Measurements from ENCODE around the gene ELMO1.

ELMO1 gene

DNA sequence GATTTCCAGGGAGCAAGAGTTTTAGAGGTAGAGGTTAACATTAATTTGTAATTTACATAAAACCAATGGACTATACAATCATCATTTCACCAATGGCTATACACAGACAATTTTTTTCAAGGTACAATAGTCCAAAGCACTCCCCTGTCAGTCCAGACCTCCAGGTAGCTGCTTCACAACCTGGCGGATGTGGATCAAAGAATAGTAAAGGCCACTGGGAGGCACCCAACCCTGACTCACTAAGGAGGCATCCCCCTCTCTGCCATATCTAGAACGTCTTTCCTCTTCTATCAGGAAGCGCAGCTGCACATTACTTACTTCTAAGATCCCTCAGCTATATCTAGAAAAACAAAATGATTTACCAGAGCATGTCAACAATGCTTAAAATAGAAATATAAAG is 506.6 kb downstream of the ELMO1 start:
- CTCF ChIA-PET: no interaction called here
- TF ChIP-seq FOXM1 (IDR thresholded peaks at IDR 0.05; ENCODE audit: borderline replicate concordance) (no peak), ZNF384 (IDR thresholded peaks at IDR 0.05) (no peak), ARNT (IDR thresholded peaks at IDR 0.05) (no peak), SUZ12 (IDR thresholded peaks at IDR 0.05) (no peak), FOXK2 (IDR thresholded peaks at IDR 0.05) (no peak)
- DNase-seq (ENCODE audit: extremely low spot score): no peak
- POLR2A ChIA-PET: no interaction called here

DNA sequence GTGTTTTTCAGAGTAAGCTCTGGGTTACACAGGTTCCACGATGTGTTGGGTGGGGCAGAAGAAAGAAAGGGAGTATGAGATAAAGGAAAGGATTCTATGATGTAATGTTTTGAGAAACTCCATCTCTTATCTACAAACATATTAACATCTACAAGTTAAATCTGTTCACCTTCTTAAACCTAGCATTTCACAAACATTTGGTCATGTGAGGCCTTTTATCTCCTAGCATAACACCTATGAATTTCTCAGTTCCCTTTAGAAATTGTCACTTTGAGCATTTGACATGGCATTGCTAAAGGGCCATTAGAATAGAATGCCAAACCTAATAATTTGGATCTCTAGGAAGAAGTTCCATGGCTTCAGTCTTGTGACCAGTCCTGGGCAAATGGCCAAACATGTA is 507.3 kb downstream of the ELMO1 start:
- TF ChIP-seq CTBP1 (IDR thresholded peaks at IDR 0.05; ENCODE audit: borderline replicate concordance) (no peak), SUZ12 (IDR thresholded peaks at IDR 0.05) (no peak), FOXM1 (IDR thresholded peaks at IDR 0.05; ENCODE audit: borderline replicate concordance) (no peak), SP1 (IDR thresholded peaks at IDR 0.05) (no peak)
- DNase-seq (ENCODE audit: extremely low spot score): no peak
- POLR2A ChIA-PET: no interaction called here
- CTCF ChIA-PET: no interaction called here

DNA sequence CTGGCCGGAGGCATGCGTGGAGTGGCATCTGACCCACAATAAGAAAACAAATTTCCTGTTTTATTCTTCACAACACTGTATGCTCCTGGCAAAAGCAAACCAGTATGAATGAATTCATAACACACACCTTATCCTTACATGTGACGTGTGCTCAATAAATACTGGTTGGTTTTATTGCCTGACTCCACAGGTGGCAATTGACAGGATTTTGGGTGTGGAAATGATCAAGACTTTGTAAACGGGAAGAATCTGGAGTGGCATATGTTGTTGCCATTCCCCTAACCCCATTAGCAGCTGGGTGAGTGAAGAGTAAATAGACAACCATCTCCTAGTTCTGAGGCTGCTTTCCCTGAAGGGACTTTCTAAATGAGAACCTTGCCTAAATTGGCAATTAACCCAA is 508.8 kb downstream of the ELMO1 start:
- no peak for DNase-seq (ENCODE audit: extremely low spot score)
- ChIA-PET POLR2A (no interaction called here), CTCF (interaction anchor here (0.5 kb wide), 1 partner anchor 242 kb away, joined by 3 read pairs; no protein-coding TSS in a partner anchor)
- TF ChIP-seq ARNT (IDR thresholded peaks at IDR 0.05) (no peak), FOXA1 (IDR thresholded peaks at IDR 0.05) (no peak), HDGF (IDR thresholded peaks at IDR 0.05; ENCODE audit: borderline replicate concordance) (no peak), L3MBTL2 (conservative IDR thresholded peaks at IDR 0.05) (no peak), ZNF384 (IDR thresholded peaks at IDR 0.05) (no peak), LEF1 (IDR thresholded peaks at IDR 0.05; ENCODE audit: borderline replicate concordance) (no peak), ELF4 (IDR thresholded peaks at IDR 0.05) (no peak), SP1 (IDR thresholded peaks at IDR 0.05) (no peak), FOXM1 (IDR thresholded peaks at IDR 0.05; ENCODE audit: borderline replicate concordance) (no peak), FOXK2 (IDR thresholded peaks at IDR 0.05) (no peak), SUZ12 (IDR thresholded peaks at IDR 0.05) (no peak), CTBP1 (IDR thresholded peaks at IDR 0.05; ENCODE audit: borderline replicate concordance) (no peak), BHLHE40 (IDR thresholded peaks at IDR 0.05; ENCODE audit: borderline replicate concordance) (no peak), TARDBP (IDR thresholded peaks at IDR 0.05) (no peak), NFRKB (IDR thresholded peaks at IDR 0.05) (no peak)
- TF ChIP-seq, protein P1, sequence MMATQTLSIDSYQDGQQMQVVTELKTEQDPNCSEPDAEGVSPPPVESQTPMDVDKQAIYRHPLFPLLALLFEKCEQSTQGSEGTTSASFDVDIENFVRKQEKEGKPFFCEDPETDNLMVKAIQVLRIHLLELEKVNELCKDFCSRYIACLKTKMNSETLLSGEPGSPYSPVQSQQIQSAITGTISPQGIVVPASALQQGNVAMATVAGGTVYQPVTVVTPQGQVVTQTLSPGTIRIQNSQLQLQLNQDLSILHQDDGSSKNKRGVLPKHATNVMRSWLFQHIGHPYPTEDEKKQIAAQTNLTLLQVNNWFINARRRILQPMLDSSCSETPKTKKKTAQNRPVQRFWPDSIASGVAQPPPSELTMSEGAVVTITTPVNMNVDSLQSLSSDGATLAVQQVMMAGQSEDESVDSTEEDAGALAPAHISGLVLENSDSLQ (IDR thresholded peaks at IDR 0.05): no peak

DNA sequence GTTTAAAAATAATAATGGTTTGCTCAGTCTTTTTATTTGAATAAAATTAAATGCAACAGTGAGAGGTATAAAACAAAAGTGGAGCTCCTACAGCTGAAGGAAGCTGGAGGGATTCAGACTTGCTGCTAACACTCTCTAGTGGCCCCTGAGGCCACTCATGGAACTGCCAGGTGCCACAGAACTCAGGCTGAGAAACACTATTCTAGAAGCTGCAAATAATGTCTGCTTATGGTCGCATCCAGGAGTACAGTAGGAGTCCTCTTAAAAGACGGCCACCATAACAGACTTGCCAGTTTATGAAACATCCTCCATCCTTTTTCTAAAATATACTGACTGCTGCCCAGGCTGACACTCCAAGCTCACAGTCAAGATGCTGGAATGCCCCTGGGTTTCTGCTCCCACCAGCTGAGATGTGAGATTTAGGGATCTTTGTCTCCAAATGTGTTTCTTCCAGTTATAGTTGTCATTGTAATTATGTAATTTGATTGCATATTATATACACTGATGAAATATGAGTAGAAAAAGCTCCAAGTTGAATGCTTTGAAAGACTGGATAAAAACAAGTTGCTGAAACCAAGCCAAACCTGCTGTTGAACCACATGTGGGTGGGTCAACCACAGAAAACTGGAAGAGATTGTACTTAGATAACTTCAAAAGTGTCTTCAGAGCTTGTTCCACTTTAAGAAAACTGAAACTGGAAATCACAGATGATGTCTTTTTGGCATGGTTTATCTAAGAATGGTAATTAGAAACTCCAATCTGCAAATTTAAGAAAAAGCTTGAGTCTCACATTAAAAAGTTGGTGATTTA is 510.7 kb downstream of the ELMO1 start:
- DNase-seq (ENCODE audit: extremely low spot score): no peak
- POLR2A ChIA-PET: no interaction called here
- CTCF ChIA-PET: interaction anchor here (1.7 kb wide), 1 partner anchor 8 kb away, joined by 7 read pairs; no protein-coding TSS in a partner anchor
- TF ChIP-seq ARNT (IDR thresholded peaks at IDR 0.05): no peak
- TF ChIP-seq ELF4 (IDR thresholded peaks at IDR 0.05): no peak
- TF ChIP-seq ZNF384 (IDR thresholded peaks at IDR 0.05): no peak
- TF ChIP-seq FOXA1 (IDR thresholded peaks at IDR 0.05): no peak
- TF ChIP-seq, protein P1 (IDR thresholded peaks at IDR 0.05): no peak
- no peak for TF ChIP-seq NFRKB (IDR thresholded peaks at IDR 0.05)

DNA sequence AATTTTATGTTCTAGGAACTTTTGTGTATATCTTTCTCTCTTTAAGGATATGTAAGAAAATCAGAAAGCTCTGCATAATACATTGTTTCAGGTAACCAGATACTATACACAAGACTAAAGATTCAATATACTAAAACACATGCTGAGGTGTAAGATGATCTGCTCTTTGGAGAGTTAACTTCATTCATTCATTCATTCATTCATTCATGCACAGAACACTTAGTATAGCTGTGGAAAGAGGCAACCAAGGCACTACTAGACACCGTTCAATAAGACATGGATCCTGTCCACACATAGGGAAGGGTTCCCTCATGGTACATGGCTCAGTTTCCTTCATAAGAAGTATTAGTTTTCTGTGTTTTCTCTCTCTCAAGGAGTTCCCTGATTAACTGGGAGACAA is 516.8 kb downstream of the ELMO1 start:
- TF ChIP-seq BHLHE40 (IDR thresholded peaks at IDR 0.05; ENCODE audit: borderline replicate concordance) (no peak), SUZ12 (IDR thresholded peaks at IDR 0.05) (no peak), ARNT (IDR thresholded peaks at IDR 0.05) (no peak), L3MBTL2 (conservative IDR thresholded peaks at IDR 0.05) (no peak), ZNF384 (IDR thresholded peaks at IDR 0.05) (no peak), LEF1 (IDR thresholded peaks at IDR 0.05; ENCODE audit: borderline replicate concordance) (no peak), FOXM1 (IDR thresholded peaks at IDR 0.05; ENCODE audit: borderline replicate concordance) (no peak), SP1 (IDR thresholded peaks at IDR 0.05) (no peak), FOXK2 (IDR thresholded peaks at IDR 0.05) (no peak), HDGF (IDR thresholded peaks at IDR 0.05; ENCODE audit: borderline replicate concordance) (no peak)
- TF ChIP-seq, protein P1 (IDR thresholded peaks at IDR 0.05): no peak
- DNase-seq (ENCODE audit: extremely low spot score): no peak
- CTCF ChIA-PET: no interaction called here
- POLR2A ChIA-PET: no interaction called here

DNA sequence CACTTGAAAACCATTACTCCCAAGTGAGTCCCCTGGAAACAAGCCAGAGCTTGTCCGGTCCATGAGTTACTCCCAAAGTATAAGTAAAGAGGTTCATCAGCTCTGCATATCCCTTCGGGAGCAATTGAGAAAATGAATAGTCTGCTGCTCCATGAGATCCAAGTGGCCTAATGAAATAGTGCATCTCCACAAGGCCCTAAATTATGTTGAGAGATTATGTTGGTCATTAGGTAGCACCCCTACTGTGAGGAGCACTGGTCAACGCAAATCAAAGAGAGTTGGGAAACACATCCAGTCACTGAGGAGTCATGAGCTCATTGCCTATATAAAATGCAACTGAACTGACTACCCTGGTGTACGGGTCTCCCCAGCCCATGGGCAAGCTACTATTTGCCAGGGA is 518.9 kb downstream of the ELMO1 start:
- POLR2A ChIA-PET: no interaction called here
- CTCF ChIA-PET: interaction anchor here (0.5 to 1.8 kb wide), 2 partner anchors 9 to 238 kb away, joined by 7 read pairs; no protein-coding TSS in a partner anchor
- TF ChIP-seq TARDBP (IDR thresholded peaks at IDR 0.05) (no peak), CTBP1 (IDR thresholded peaks at IDR 0.05; ENCODE audit: borderline replicate concordance) (peak; percentile 30; the same call in 1 of the 2 replicates), ARNT (IDR thresholded peaks at IDR 0.05) (no peak)
- TF ChIP-seq, protein P1 (IDR thresholded peaks at IDR 0.05): peak; percentile 49; the same call in 1 of the 2 replicates
- DNase-seq (ENCODE audit: extremely low spot score): peak; percentile 19
